ENCODE results near the gene PGS1.
"Not testable (repeated sequence)": the region's sequence is repeated elsewhere in the genome, so short reads cannot be mapped to it uniquely, and the experiment has no call there.

PGS1 gene

DNA sequence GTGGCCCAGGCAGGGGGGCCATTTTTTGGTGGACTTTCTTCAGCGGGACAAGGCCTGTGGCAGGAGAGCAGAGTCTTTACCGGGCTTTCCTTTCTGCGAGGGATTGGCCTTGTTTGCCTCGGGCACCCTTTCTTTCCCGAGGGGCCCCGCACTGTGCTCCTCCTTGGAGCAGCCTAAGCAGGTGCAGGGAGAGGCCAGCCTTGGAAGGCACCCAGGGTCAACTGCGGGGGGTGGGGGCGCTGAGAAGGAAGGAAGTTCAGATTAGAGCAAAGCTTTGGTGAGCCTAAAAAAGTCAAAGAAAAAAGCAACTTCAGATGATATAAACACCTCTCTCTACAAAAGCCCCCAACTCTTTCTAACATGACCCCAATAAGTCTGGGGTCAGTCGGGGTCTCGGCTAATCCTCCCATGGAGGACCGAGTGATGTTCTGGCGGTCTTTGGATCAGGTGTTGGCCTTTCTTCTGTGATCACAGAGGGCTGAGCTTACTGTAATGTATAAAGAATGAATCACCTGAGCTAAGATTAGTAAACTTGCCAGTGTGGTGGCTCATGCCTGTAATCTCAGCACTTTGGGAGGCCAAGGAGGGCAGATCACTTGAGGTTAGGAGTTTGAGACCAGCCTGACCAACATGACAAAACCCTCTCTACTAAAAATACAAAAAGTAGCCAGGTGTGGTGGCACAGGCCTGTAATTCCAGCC, 63.0 kb downstream of the PGS1 start:
- DNase-seq (ENCODE audit: low read depth in 1 of 2, low spot score in 1 of 2), result no peak

GRCh38 chr17:78442648-78443218, 64.3 kb downstream of the PGS1 start:
- DNase-seq (ENCODE audit: low read depth in 1 of 2, low spot score in 1 of 2), result no peak

DNA sequence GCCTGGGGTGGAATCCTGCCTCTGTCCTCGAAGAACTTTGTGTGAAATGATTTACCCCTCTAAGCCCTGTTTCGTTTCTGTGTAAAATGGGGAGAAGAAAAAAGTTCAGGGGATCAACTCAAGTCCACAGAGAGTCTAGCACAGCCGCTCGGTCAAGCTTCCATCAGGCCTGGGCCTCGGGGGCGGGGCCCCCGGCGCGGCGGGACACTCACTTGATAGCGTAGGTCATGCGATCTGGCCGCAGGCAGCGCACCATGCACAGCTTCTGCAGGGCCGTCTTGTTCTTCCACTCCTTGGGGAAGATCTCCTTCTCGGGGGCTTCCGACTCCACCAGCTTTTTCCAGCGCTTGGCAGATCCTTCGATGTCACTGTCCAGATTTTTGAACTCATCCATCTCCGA, 65.9 kb downstream of the PGS1 start:
- DNase-seq (ENCODE audit: low read depth in 1 of 2, low spot score in 1 of 2), result no peak

- DNase-seq (ENCODE audit: low read depth in 1 of 2, low spot score in 1 of 2), result no peak
Measured at GRCh38 chr17:78446833-78447232, 68.4 kb downstream of the PGS1 start.

DNA sequence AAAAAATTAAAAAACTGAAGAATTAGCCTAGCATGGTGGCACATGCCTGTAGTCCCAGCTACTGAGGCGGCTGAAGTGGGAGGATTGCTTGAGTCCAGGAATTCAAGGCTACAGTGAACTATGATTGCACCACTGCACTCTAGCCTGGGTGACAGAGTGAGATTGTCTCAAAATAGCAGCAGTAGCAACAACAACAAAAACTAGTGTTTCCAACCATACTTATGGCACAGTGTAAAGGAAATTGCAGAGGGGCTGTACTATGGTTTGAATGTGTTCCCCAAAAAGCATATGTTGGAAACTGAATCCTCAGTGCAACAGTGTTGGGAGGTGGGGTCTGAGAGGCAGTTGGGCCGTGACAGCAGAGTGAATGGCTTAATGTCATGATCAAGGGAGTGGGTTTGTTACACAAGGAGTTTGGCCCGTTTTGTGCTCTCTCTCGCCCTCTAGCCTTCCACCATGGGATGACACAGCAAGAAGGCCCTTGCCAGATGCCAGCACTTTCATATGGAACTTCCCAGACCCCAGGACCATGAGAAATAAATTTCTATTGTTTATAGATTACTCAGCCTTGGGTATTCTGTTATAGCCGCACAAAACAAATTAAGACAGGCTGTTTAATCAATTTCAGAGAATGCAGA, 70.0 kb downstream of the PGS1 start:
- no peak for DNase-seq (ENCODE audit: low read depth in 1 of 2, low spot score in 1 of 2)

DNA sequence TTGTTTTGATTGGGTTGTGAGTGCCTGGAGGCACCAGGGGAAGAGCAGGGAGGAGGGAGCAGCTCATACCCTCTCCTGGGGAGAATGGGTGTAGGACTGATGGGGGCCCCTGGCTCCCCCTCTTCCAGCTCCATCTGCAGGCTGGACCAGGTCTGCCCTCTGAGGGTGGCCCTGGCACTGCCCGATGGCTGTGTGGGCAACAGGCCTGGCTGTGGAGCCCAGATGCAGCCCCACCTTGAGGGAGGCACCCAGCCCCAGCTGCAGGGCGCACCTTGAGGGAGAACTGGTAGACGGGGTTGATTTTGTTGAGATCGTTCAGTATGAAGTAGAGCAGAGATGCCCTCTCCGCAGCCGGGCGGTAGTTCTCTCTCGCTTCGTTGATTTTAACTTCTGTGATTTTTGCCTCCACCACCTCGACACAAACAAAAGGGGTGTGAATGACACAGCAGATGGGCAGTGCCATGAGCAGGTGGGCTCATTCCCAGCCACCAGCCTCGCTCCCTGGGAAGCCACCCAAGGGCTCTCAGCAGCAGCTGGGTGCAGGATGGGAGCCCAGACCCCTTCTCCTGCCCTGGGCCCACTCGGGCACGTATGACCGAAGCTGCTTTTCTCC, 71.6 kb downstream of the PGS1 start:
- DNase-seq (ENCODE audit: low read depth in 1 of 2, low spot score in 1 of 2), result no peak

- DNase-seq (ENCODE audit: low read depth in 1 of 2, low spot score in 1 of 2), result no peak
Measured at GRCh38 chr17:78450696-78451345, 72.4 kb downstream of the PGS1 start.

- DNase-seq (ENCODE audit: low read depth in 1 of 2, low spot score in 1 of 2), result no peak
Measured at GRCh38 chr17:78451753-78452152, 73.3 kb downstream of the PGS1 start.

DNA sequence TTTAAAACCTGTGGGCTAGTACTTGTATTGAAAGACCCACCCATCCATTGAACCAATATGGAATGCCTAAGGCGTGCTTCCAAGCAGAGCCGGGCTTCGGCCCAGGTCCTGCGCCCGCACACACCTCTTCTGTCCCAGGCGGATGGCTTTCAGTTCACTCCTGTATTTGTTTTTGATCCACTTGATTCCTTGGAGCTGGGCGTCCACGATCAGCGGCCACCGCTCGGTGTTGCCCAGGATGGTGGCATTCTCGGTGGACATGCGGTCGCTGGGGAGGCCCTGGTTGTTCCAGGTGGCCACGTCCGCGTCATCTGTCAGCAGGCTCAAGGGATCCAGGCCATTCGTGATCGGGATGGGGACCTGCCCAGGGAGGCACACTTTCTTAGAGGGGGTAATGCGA, 75.9 kb downstream of the PGS1 start:
- DNase-seq (ENCODE audit: low read depth in 1 of 2, low spot score in 1 of 2), result no peak

DNA sequence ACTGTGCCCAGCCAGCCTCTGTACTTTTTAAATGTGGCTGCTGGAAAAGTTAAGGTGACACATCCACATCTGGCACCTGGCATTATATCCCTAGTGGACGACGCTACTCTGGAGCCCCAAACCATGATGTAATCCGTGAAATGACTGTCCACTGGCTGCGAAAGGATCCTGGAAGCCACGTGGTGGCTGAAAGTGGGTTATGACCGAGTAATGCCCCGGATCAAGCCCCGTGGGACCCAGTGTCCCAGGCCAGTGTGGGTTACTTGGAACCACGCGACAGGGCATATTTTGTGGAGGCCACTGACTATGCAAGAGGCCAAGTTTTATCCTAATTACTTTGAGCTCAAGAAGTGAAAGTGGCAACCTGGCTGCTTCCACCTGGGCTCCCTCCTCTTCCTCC, 79.6 kb downstream of the PGS1 start:
- no peak for DNase-seq (ENCODE audit: low read depth in 1 of 2, low spot score in 1 of 2)

DNA sequence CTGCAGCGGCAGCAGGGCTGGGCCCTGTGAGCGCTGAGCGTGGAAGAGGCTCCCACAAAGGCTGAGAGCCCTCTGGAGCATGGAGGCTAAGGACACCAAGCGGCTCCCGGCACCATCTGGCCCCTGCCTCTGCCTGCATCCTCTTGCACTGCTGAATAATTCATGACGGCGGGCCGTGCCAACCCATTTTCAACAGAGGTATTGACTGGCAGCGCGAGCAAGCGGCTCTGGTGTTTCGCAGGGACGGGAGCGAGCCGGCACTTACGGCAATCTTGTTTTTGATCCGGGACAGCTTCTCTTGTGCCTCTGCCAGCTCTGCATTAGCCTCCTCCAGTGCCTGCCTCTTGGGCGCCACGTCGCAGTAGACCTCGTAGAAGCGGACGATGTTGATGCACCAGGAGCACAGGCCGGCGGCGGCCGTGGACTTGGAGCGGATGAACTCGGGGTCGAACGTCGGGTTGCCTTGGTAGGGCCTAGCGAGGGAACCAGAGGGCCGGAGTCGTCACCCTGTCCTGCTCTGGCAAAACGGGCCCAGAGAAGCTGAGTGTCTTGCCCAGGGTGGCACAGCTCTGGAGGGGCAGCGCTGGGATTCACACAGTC, 80.4 kb downstream of the PGS1 start:
- DNase-seq (ENCODE audit: low read depth in 1 of 2, low spot score in 1 of 2), result no peak

- DNase-seq (ENCODE audit: low read depth in 1 of 2, low spot score in 1 of 2), result no peak
Measured at GRCh38 chr17:78459696-78460095, 81.2 kb downstream of the PGS1 start.

DNA sequence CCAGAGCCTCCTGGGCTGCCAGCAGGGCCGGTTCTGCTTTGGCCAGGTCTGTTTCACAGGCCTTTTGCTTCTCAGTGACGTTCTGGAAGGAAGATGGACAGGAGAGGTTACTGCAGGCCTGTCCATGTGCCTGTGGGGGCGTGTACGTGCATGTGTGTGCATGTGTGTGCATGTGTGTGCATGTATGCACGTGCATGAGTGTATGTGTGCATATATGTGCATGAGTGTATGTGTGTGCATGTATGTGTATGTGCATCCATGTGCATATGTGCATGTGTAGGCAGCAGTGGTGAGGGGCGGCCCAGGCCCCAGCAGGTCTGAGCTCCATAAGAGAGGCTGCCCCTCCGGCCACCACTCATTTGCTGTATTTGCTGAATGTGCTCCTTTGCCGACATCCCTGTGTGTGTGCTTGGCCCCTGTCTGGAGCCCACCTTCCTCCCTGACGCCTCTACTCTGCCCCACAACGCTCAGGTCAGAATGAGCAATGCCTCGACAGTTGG, 81.8 kb downstream of the PGS1 start:
- DNase-seq (ENCODE audit: low read depth in 1 of 2, low spot score in 1 of 2), result no peak

GRCh38 chr17:78460951-78461798, 82.7 kb downstream of the PGS1 start:
- no peak for DNase-seq (ENCODE audit: low read depth in 1 of 2, low spot score in 1 of 2)

DNA sequence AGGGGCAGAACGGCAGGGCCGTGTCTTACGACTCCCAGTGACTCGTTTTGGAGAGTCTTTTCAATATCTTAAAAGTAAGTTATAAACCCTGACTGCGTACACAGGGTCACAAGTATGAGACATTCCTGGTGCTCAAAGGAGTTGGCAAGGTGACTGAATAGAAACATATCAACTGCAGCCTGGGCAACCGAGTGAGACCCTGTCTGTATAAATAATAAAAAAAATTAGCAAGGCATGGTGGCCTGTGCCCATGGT, 83.3 kb downstream of the PGS1 start:
- no peak for DNase-seq (ENCODE audit: low read depth in 1 of 2, low spot score in 1 of 2)

DNA sequence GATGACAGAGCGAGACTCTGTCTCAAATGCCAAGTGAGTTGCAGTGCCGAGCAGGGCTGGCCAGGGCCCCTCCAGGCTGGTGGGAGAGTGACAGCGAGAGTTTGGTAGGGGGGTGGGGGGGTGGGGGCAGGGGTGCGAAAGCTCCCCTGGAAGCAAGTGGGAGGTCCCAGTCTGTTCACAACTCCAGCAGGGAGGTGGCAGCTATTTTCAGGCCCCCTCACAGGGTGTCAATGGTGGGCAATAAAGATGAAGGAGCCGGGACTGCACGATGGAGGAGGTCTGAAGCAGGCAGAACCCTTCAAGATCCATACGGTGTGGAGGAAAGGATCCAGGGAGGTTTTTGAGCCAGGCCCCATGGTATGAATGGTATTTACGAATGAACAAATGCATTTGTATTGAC, 83.7 kb downstream of the PGS1 start:
- no peak for DNase-seq (ENCODE audit: low read depth in 1 of 2, low spot score in 1 of 2)

GRCh38 chr17:78466109-78466785, 87.8 kb downstream of the PGS1 start:
- DNase-seq (ENCODE audit: low read depth in 1 of 2, low spot score in 1 of 2), result not testable (repeated sequence)

- DNase-seq (ENCODE audit: low read depth in 1 of 2, low spot score in 1 of 2), result no peak
Measured at GRCh38 chr17:78466786-78467715, 88.6 kb downstream of the PGS1 start.

GRCh38 chr17:78468366-78468765, 89.9 kb downstream of the PGS1 start:
- DNase-seq (ENCODE audit: low read depth in 1 of 2, low spot score in 1 of 2), result no peak

Data from stimulated activated CD4-positive, alpha-beta T cell treated with anti-CD3 and anti-CD28 coated beads, Interleukin-15, amount 100 ng/mL, for 1 hour (primary cell).